Ishikawa (cell line): ENCODE data around the gene FBXO31.

Source experiments
- CEBPB ChIP-seq: IDR thresholded peaks from 2 replicates; pipeline ENCODE4 v1.6.1; 2012
- CREB1 ChIP-seq: IDR thresholded peaks from 2 replicates; pipeline ENCODE4 v1.6.1; 2012; ENCODE audit warnings: low read depth
- TAF1 ChIP-seq: IDR thresholded peaks from 2 replicates; pipeline ENCODE4 v1.6.1; 2012; ENCODE audit warnings: low read depth, mild to moderate bottlenecking
- TF ChIP-seq, protein P1 (sequence below): IDR thresholded peaks from 2 replicates; pipeline ENCODE4 v1.6.1; 2012; ENCODE audit warnings: low read depth, mild to moderate bottlenecking

DNA sequence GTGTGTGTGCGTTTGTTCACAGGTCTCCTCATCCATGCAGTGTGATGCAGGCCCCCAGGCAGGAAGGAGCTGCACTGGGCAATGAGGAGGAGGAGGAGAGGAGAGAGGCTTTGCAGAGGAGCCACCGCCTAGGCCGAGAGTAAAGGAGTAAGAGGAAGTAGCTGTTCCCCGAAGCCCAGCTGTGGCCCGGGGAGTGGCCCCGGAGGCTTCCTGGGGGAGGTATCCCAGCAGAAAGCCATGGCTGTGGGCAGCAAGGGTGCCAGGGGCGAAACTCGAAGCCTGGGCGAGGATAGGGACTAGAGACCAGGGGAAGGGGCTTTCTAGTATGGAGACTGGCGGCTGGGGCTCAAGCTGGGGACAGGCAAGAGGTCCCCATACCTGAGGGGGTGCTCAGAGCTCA, 78.6 kb downstream of the FBXO31 start:
- TF ChIP-seq TAF1 (no peak), CEBPB (no peak), CREB1 (no peak)
- TF ChIP-seq, protein P1, sequence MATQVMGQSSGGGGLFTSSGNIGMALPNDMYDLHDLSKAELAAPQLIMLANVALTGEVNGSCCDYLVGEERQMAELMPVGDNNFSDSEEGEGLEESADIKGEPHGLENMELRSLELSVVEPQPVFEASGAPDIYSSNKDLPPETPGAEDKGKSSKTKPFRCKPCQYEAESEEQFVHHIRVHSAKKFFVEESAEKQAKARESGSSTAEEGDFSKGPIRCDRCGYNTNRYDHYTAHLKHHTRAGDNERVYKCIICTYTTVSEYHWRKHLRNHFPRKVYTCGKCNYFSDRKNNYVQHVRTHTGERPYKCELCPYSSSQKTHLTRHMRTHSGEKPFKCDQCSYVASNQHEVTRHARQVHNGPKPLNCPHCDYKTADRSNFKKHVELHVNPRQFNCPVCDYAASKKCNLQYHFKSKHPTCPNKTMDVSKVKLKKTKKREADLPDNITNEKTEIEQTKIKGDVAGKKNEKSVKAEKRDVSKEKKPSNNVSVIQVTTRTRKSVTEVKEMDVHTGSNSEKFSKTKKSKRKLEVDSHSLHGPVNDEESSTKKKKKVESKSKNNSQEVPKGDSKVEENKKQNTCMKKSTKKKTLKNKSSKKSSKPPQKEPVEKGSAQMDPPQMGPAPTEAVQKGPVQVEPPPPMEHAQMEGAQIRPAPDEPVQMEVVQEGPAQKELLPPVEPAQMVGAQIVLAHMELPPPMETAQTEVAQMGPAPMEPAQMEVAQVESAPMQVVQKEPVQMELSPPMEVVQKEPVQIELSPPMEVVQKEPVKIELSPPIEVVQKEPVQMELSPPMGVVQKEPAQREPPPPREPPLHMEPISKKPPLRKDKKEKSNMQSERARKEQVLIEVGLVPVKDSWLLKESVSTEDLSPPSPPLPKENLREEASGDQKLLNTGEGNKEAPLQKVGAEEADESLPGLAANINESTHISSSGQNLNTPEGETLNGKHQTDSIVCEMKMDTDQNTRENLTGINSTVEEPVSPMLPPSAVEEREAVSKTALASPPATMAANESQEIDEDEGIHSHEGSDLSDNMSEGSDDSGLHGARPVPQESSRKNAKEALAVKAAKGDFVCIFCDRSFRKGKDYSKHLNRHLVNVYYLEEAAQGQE = no peak
